BLaER1 treated with 17β-estradiol and CSF1 and Interleukin-3, amounts not matched to agents 10 nM and 100 nM (cell line): ENCODE data around the gene VSTM2L.

Source experiments
- H3K27ac ChIP-seq, 11 experiments: shearing (Covaris generic); formaldehyde crosslinking; 2 replicates each; pipeline ENCODE4 v1.8.1; 2022
- H3K27me3 ChIP-seq, 11 experiments: shearing (Covaris generic); formaldehyde crosslinking; 2 replicates each; pipeline ENCODE4 v1.8.1; 2022
- H3K36me3 ChIP-seq, 11 experiments: shearing (Covaris generic); formaldehyde crosslinking; 2 replicates each; pipeline ENCODE4 v1.8.1; 2022
- H3K4me1 ChIP-seq, 10 experiments: shearing (Covaris generic); formaldehyde crosslinking; 2 replicates each; pipeline ENCODE4 v1.8.1; 2022
- H3K4me2 ChIP-seq, 11 experiments: shearing (Covaris generic); formaldehyde crosslinking; 2 replicates each; pipeline ENCODE4 v1.8.1; 2022
- H3K4me3 ChIP-seq, 10 experiments: shearing (Covaris generic); formaldehyde crosslinking; 2 replicates each; pipeline ENCODE4 v1.8.1; 2022
- H3K9ac ChIP-seq, 11 experiments: shearing (Covaris generic); formaldehyde crosslinking; 2 replicates each; pipeline ENCODE4 v1.8.1; 2022
- H3K9me3 ChIP-seq, 11 experiments: shearing (Covaris generic); formaldehyde crosslinking; replicated peaks in 1 of 11; 2 replicates each; pipeline ENCODE4 v1.8.1; 2022
- H4K20me1 ChIP-seq, 11 experiments: shearing (Covaris generic); formaldehyde crosslinking; 2 replicates each; pipeline ENCODE4 v1.8.1; 2022
- Cebpa-rat ChIP-seq, 11 experiments: shearing (Covaris generic); IDR thresholded peaks; 2 replicates each; pipeline ENCODE4 v1.8.1; 2022

The VSTM2L gene

GRCh38 chr20:37929683-37930014, 26.7 kb downstream of the VSTM2L start:
- TF ChIP-seq Cebpa-rat (IDR thresholded peaks at IDR 0.05) = no peak
- H3K27ac ChIP-seq = no peak overlapping the region
- peaks cover 0 to 13% (median 7%) of the 10 kb centered on the region in 10 experiments; a peak in 8 of 20 replicates for H3K4me1 ChIP-seq
- no peaks in the 10 kb centered on the region for H3K36me3 ChIP-seq
- no peaks in the 10 kb centered on the region for H4K20me1 ChIP-seq
- H3K4me2 ChIP-seq = no peak overlapping the region
- H3K27me3 ChIP-seq = no peaks in the 10 kb centered on the region
- H3K9ac ChIP-seq = no peak overlapping the region
- no peaks in the 10 kb centered on the region for H3K9me3 ChIP-seq
- H3K4me3 ChIP-seq = no peak overlapping the region

- TF ChIP-seq Cebpa-rat (IDR thresholded peaks at IDR 0.05) = no peak
- no peaks in the 10 kb centered on the region for H3K36me3 ChIP-seq
- no peak overlapping the region for H3K4me3 ChIP-seq
- peaks cover 0 to 13% (median 7%) of the 10 kb centered on the region in 10 experiments; a peak in 8 of 20 replicates for H3K4me1 ChIP-seq
- no peaks in the 10 kb centered on the region for H3K27me3 ChIP-seq
- peak overlapping the region in 7 of 11 experiments; percentile 7 to 33 (median 28); a peak in 5 of 22 replicates for H3K4me2 ChIP-seq
- H4K20me1 ChIP-seq = no peaks in the 10 kb centered on the region
- H3K9me3 ChIP-seq = no peaks in the 10 kb centered on the region
- H3K9ac ChIP-seq = no peak overlapping the region
- H3K27ac ChIP-seq = no peak overlapping the region
Observed at GRCh38 chr20:37931153-37931922, 28.4 kb downstream of the VSTM2L start.

GRCh38 chr20:37932074-37932473, 29.1 kb downstream of the VSTM2L start:
- TF ChIP-seq Cebpa-rat (IDR thresholded peaks at IDR 0.05) = no peak
- Histone ChIP-seq H3K27me3 (no peaks in the 10 kb centered on the region), H3K27ac (no peak overlapping the region), H3K4me2 (peak overlapping the region in 6 of 11 experiments; percentile 7 to 33 (median 28); a peak in 4 of 22 replicates), H4K20me1 (no peaks in the 10 kb centered on the region), H3K4me3 (no peak overlapping the region), H3K36me3 (no peaks in the 10 kb centered on the region), H3K9me3 (no peaks in the 10 kb centered on the region), H3K4me1 (peaks cover 0 to 13% (median 7%) of the 10 kb centered on the region in 10 experiments; a peak in 8 of 20 replicates), H3K9ac (no peak overlapping the region)

- Histone ChIP-seq H3K36me3 (no peaks in the 10 kb centered on the region), H3K27me3 (no peaks in the 10 kb centered on the region), H3K4me1 (peaks cover 0 to 13% (median 7%) of the 10 kb centered on the region in 10 experiments; a peak in 8 of 20 replicates), H3K9me3 (no peaks in the 10 kb centered on the region), H3K4me2 (no peak overlapping the region), H3K9ac (no peak overlapping the region), H3K27ac (no peak overlapping the region), H4K20me1 (no peaks in the 10 kb centered on the region), H3K4me3 (no peak overlapping the region)
- TF ChIP-seq Cebpa-rat (IDR thresholded peaks at IDR 0.05) = no peak
Observed at GRCh38 chr20:37932919-37933318, 30.0 kb downstream of the VSTM2L start.

GRCh38 chr20:37933786-37934633, 31.1 kb downstream of the VSTM2L start:
- Histone ChIP-seq H3K9me3 (no peaks in the 10 kb centered on the region), H3K27ac (no peak overlapping the region), H3K4me2 (no peak overlapping the region), H3K9ac (no peak overlapping the region), H3K4me3 (no peak overlapping the region), H3K27me3 (no peaks in the 10 kb centered on the region), H4K20me1 (no peaks in the 10 kb centered on the region), H3K36me3 (no peaks in the 10 kb centered on the region), H3K4me1 (peaks cover 0 to 13% (median 7%) of the 10 kb centered on the region in 10 experiments; a peak in 8 of 20 replicates)
- no peak for TF ChIP-seq Cebpa-rat (IDR thresholded peaks at IDR 0.05)

- H3K4me3 ChIP-seq = no peak overlapping the region
- H3K36me3 ChIP-seq = no peaks in the 10 kb centered on the region
- H3K9ac ChIP-seq = no peak overlapping the region
- no peak overlapping the region for H3K4me2 ChIP-seq
- H4K20me1 ChIP-seq = no peaks in the 10 kb centered on the region
- TF ChIP-seq Cebpa-rat (IDR thresholded peaks at IDR 0.05) = no peak
- peaks cover 0 to 13% (median 7%) of the 10 kb centered on the region in 10 experiments; a peak in 8 of 20 replicates for H3K4me1 ChIP-seq
- H3K9me3 ChIP-seq = no peaks in the 10 kb centered on the region
- no peak overlapping the region for H3K27ac ChIP-seq
- H3K27me3 ChIP-seq = no peaks in the 10 kb centered on the region
Observed at GRCh38 chr20:37934634-37935375, 31.9 kb downstream of the VSTM2L start.

GRCh38 chr20:37935435-37935834, 32.5 kb downstream of the VSTM2L start:
- H3K27me3 ChIP-seq = no peaks in the 10 kb centered on the region
- H3K9ac ChIP-seq = no peak overlapping the region
- no peaks in the 10 kb centered on the region for H3K9me3 ChIP-seq
- TF ChIP-seq Cebpa-rat (IDR thresholded peaks at IDR 0.05) = no peak
- no peak overlapping the region for H3K4me3 ChIP-seq
- peaks cover 0 to 13% (median 7%) of the 10 kb centered on the region in 10 experiments; a peak in 8 of 20 replicates for H3K4me1 ChIP-seq
- H4K20me1 ChIP-seq = no peaks in the 10 kb centered on the region
- H3K4me2 ChIP-seq = no peak overlapping the region
- H3K36me3 ChIP-seq = no peaks in the 10 kb centered on the region
- H3K27ac ChIP-seq = no peak overlapping the region

GRCh38 chr20:37936041-37936440, 33.1 kb downstream of the VSTM2L start:
- no peak overlapping the region for H3K4me2 ChIP-seq
- peaks cover 0 to 12% (median 7%) of the 10 kb centered on the region in 10 experiments; a peak in 8 of 20 replicates for H3K4me1 ChIP-seq
- no peak overlapping the region for H3K4me3 ChIP-seq
- H3K9me3 ChIP-seq = no peaks in the 10 kb centered on the region
- no peak overlapping the region for H3K27ac ChIP-seq
- no peaks in the 10 kb centered on the region for H3K36me3 ChIP-seq
- no peaks in the 10 kb centered on the region for H4K20me1 ChIP-seq
- no peak overlapping the region for H3K9ac ChIP-seq
- no peaks in the 10 kb centered on the region for H3K27me3 ChIP-seq
- no peak for TF ChIP-seq Cebpa-rat (IDR thresholded peaks at IDR 0.05)

GRCh38 chr20:37936451-37936850, 33.5 kb downstream of the VSTM2L start:
- H3K4me3 ChIP-seq = no peak overlapping the region
- no peak overlapping the region for H3K4me2 ChIP-seq
- H3K27ac ChIP-seq = no peak overlapping the region
- H3K4me1 ChIP-seq = peaks cover 0 to 9% (median 6%) of the 10 kb centered on the region in 10 experiments; a peak in 8 of 20 replicates
- no peaks in the 10 kb centered on the region for H3K9me3 ChIP-seq
- no peaks in the 10 kb centered on the region for H3K36me3 ChIP-seq
- H3K27me3 ChIP-seq = no peaks in the 10 kb centered on the region
- H3K9ac ChIP-seq = no peak overlapping the region
- no peaks in the 10 kb centered on the region for H4K20me1 ChIP-seq
- no peak for TF ChIP-seq Cebpa-rat (IDR thresholded peaks at IDR 0.05)
